ENCODE results near the gene CCL25. TPM values are rescaled to one million over a fixed set of nuclear protein-coding genes. Genes with fewer than 3 reads are reported as not detected.

Gene CCL25
- total and polyA plus RNA-seq, 2 donors (not counting 3 experiments of a cell fraction or from before 2014, with no cell fraction given) = not detected

DNA sequence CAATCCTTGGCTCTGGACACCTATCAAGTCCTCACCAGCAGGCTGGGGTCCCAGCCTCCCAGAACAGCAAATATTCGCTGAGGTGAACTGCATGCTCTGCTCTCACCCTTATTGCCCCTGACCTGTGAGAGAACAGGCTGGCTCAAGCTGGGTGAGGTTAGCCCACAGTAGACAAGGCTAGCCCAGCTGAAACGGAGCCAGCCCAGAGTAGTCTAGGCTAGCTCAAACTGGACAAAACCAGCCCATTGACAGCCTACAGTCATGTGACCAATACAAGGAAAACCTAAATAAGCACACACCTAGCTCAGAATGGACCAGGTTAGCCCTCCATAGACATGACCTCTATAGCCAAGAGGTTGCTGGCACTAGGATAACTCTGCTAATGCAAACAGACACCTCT, 38.4 kb downstream of the CCL25 start:
- Histone ChIP-seq H3K9ac (replicated peaks; ENCODE audit: extremely low read depth, insufficient read depth, low read length) (no peak overlapping the region), H3K4me2 (ENCODE audit: insufficient read depth, low read length) (no peak overlapping the region), H3K4me1 (ENCODE audit: control insufficient read depth, extremely low read depth, insufficient read depth, low read length) (no peaks in the 10 kb centered on the region), H3K9me3 (replicated peaks; ENCODE audit: control insufficient read depth, insufficient read depth, low read length) (peaks cover 6% of the 10 kb centered on the region), H3K36me3 (ENCODE audit: control insufficient read depth in 2 of 2, extremely low read depth in 1 of 2, insufficient read depth in 2 of 2, low read length in 2 of 2) (no peaks in the 10 kb centered on the region), H3K27ac (ENCODE audit: insufficient read depth, low read depth, low read length) (no peak overlapping the region), H3K4me3 (replicated peaks in 1 of 3; ENCODE audit: insufficient read depth in 1 of 3, low read depth in 1 of 3, low read length in 3 of 3) (no peak overlapping the region), H3K79me2 (ENCODE audit: control insufficient read depth, insufficient read depth, low read length) (no peaks in the 10 kb centered on the region), H3K27me3 (ENCODE audit: control insufficient read depth in 2 of 2, insufficient read depth in 2 of 2, low read length in 2 of 2) (no peaks in the 10 kb centered on the region), H3K9me1 (replicated peaks; ENCODE audit: control insufficient read depth, extremely low read depth, insufficient read depth, low read length) (no peaks in the 10 kb centered on the region), H4K20me1 (replicated peaks; ENCODE audit: control insufficient read depth, extremely low read depth, insufficient read depth, low read length) (no peaks in the 10 kb centered on the region), H2AFZ (ENCODE audit: low read depth, low read length) (no peak overlapping the region)
- no TSS peak for BruUV-seq (replicated peaks)
- DNase-seq (ENCODE audit: low read depth, low spot score) (no peak), FAIRE-seq (no peak)
- intact Hi-C loops (cut with micrococcal nuclease) = no loop called here
- dilution Hi-C loops (cut with MboI; ENCODE audit: extremely low pct_ligation_motif_present, low sequenced_read_pairs) = no loop called here
- POLR2A ChIA-PET = no interaction called here
- CTCF ChIA-PET = no interaction called here
- TF ChIP-seq, protein P1, sequence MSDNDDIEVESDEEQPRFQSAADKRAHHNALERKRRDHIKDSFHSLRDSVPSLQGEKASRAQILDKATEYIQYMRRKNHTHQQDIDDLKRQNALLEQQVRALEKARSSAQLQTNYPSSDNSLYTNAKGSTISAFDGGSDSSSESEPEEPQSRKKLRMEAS (IDR thresholded peaks at IDR 0.05; ENCODE audit: insufficient read depth, insufficient read length) = no peak
- TF ChIP-seq FOS (IDR thresholded peaks at IDR 0.05; ENCODE audit: borderline replicate concordance, insufficient read depth, low read length) = no peak
- TF ChIP-seq MYC (IDR thresholded peaks at IDR 0.05; ENCODE audit: low read depth, low read length) = no peak
- no peak for TF ChIP-seq GATA2 (IDR thresholded peaks at IDR 0.05; ENCODE audit: insufficient read depth, insufficient read length, low read depth, low read length)
- no peak for TF ChIP-seq POLR2A (IDR thresholded peaks at IDR 0.05; ENCODE audit: low read depth, low read length)
- no peak for TF ChIP-seq EZH2 (IDR thresholded peaks at IDR 0.05; ENCODE audit: borderline replicate concordance, low read depth, low read length, severe bottlenecking)

DNA sequence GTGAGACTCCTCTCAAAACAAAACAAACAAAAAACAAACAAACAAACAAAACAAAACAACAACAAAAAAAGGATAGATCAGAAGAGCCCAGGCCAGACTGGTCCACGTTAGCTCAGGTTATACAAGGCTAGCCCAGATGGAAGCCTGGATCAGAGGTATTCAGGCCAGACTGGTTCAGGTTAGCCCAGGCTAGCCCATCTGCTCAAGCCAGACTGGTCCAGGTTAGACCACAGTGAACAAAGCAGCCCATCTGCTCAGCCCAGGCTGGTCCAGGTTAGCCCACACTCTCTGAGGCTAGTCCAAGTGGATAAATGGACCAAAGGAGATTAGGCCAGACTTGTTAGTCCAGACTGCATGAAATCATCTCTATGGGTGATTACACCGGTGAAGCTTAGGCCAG, 41.2 kb downstream of the CCL25 start:
- dilution Hi-C loops (cut with MboI; ENCODE audit: extremely low pct_ligation_motif_present, low sequenced_read_pairs) = no loop called here
- H3K4me3 ChIP-seq (replicated peaks in 1 of 3; ENCODE audit: insufficient read depth in 1 of 3, low read depth in 1 of 3, low read length in 3 of 3) = no peak overlapping the region
- H3K36me3 ChIP-seq (ENCODE audit: control insufficient read depth in 2 of 2, extremely low read depth in 1 of 2, insufficient read depth in 2 of 2, low read length in 2 of 2) = no peaks in the 10 kb centered on the region
- H3K27ac ChIP-seq (ENCODE audit: insufficient read depth, low read depth, low read length) = no peak overlapping the region
- FAIRE-seq = no peak
- intact Hi-C loops (cut with micrococcal nuclease) = no loop called here
- H3K79me2 ChIP-seq (ENCODE audit: control insufficient read depth, insufficient read depth, low read length) = no peaks in the 10 kb centered on the region
- no peak overlapping the region for H3K4me2 ChIP-seq (ENCODE audit: insufficient read depth, low read length)
- no peak overlapping the region for H3K9ac ChIP-seq (replicated peaks; ENCODE audit: extremely low read depth, insufficient read depth, low read length)
- DNase-seq (ENCODE audit: low read depth, low spot score) = no peak
- H3K4me1 ChIP-seq (ENCODE audit: control insufficient read depth, extremely low read depth, insufficient read depth, low read length) = no peaks in the 10 kb centered on the region
- BruUV-seq (replicated peaks) = no TSS peak
- peaks cover 8% of the 10 kb centered on the region for H3K9me3 ChIP-seq (replicated peaks; ENCODE audit: control insufficient read depth, insufficient read depth, low read length)
- TF ChIP-seq, protein P1 (IDR thresholded peaks at IDR 0.05; ENCODE audit: insufficient read depth, insufficient read length) = no peak
- TF ChIP-seq POLR2AphosphoS5 (IDR thresholded peaks at IDR 0.05; ENCODE audit: insufficient read depth, low read depth, low read length) (no peak), FOS (IDR thresholded peaks at IDR 0.05; ENCODE audit: borderline replicate concordance, insufficient read depth, low read length) (no peak), MYC (IDR thresholded peaks at IDR 0.05; ENCODE audit: low read depth, low read length) (no peak), GATA2 (IDR thresholded peaks at IDR 0.05; ENCODE audit: insufficient read depth, insufficient read length, low read depth, low read length) (no peak), JUN (IDR thresholded peaks at IDR 0.05; ENCODE audit: borderline replicate concordance, insufficient read depth, insufficient read length, low read depth) (no peak), POLR2A (IDR thresholded peaks at IDR 0.05; ENCODE audit: low read depth, low read length) (no peak), EZH2 (IDR thresholded peaks at IDR 0.05; ENCODE audit: borderline replicate concordance, low read depth, low read length, severe bottlenecking) (no peak)
- TF ChIP-seq, protein P2, sequence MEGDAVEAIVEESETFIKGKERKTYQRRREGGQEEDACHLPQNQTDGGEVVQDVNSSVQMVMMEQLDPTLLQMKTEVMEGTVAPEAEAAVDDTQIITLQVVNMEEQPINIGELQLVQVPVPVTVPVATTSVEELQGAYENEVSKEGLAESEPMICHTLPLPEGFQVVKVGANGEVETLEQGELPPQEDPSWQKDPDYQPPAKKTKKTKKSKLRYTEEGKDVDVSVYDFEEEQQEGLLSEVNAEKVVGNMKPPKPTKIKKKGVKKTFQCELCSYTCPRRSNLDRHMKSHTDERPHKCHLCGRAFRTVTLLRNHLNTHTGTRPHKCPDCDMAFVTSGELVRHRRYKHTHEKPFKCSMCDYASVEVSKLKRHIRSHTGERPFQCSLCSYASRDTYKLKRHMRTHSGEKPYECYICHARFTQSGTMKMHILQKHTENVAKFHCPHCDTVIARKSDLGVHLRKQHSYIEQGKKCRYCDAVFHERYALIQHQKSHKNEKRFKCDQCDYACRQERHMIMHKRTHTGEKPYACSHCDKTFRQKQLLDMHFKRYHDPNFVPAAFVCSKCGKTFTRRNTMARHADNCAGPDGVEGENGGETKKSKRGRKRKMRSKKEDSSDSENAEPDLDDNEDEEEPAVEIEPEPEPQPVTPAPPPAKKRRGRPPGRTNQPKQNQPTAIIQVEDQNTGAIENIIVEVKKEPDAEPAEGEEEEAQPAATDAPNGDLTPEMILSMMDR (IDR thresholded peaks at IDR 0.05; ENCODE audit: extremely low read depth in 1 of 2, insufficient read depth in 1 of 2, low read depth in 1 of 2, low read length in 2 of 2) = no peak
- H2AFZ ChIP-seq (ENCODE audit: low read depth, low read length) = no peak overlapping the region
- no peaks in the 10 kb centered on the region for H3K27me3 ChIP-seq (ENCODE audit: control insufficient read depth in 2 of 2, insufficient read depth in 2 of 2, low read length in 2 of 2)
- no peaks in the 10 kb centered on the region for H3K9me1 ChIP-seq (replicated peaks; ENCODE audit: control insufficient read depth, extremely low read depth, insufficient read depth, low read length)
- POLR2A ChIA-PET = no interaction called here
- H4K20me1 ChIP-seq (replicated peaks; ENCODE audit: control insufficient read depth, extremely low read depth, insufficient read depth, low read length) = no peaks in the 10 kb centered on the region
- CTCF ChIA-PET = interaction anchor here (1.3 kb wide), 1 partner anchor 9 kb away, joined by 3 read pairs; no protein-coding TSS in a partner anchor

All from endothelial cell of umbilical vein (primary cell).